CD4-positive, alpha-beta T cell treated with Interleukin-6 at 100 ng/mL for 8 hours (primary cell): ENCODE results near the gene GAREM2.
"Not testable (repeated sequence)": the region's sequence is repeated elsewhere in the genome, so short reads cannot be mapped to it uniquely, and the experiment has no call there.

Experiments
- DNase-seq: peaks from one replicate; pipeline ENCODE4 v3.0.0-alpha.2; 2020; ENCODE audit warnings: mixed read lengths, low spot score

The GAREM2 gene

DNA sequence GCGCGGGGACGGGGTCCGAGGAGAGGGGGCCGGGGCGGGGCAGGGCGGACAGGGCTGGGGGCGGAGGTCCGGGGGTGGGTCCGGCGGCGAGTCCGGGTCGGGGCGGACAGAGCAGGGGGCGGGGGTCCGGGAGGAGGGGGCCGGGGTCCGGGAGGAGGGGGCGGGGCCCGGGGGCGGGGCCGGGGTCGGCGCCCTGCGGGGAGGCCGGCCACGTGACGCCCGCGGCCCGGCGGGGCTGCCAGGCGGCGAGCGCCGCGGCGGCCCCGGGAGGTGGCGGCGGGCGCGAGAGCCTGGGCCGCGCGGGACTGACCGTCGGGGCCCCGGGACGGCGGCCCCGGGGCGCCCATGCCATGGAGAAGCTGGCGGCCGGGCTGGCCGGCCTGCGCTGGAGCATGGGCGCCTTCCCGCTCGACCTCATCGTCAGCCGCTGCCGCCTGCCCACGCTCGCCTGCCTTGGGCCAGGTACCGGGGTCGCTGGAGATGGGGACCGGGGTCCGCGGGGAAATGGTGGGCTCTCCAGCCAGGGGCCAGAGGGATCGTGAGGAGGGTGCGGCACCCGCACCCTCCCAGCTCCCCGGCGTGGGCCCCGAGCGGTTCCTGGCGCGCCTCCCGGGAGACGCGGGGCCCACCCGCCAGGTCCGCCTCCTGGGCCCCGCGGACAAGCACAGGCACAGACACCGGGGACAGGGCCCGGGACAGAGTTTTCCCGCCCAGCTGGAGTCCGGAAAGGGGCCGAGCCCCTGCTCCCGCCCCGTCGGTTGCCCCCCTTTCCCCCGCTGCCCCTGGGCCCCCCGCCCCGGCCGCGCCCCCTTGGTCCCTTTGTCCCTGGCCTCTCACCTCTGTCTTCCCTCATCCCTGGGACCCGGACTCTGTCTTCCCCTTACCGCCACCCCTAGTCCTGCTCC lies at the start of gene GAREM2:
TSS of gene GAREM2 (plus strand) at position 218 of the 905 bp plus-strand sequence. CDS start at position 351, 133 bp downstream.
- DNase-seq, result no peak

DNA sequence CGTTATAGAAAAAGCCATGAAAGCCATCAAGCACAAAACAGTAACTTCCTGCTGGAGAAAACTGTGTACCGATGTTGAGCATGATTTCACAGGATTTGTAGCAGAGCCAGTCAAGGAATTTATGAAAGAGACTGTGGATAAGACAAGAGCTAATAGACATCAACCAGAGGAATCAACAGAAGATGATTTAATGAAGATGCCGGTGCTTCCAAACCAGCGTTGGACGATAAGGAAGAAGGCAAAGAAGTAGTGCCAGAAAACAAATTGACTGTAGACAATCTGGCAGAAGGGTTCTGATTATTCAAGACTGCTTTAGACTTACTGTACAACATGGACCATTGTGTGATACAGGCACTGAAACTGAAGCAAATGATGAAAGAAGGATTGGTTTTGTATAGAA lies 49.5 kb upstream of the GAREM2 start:
- DNase-seq, result no peak

DNA sequence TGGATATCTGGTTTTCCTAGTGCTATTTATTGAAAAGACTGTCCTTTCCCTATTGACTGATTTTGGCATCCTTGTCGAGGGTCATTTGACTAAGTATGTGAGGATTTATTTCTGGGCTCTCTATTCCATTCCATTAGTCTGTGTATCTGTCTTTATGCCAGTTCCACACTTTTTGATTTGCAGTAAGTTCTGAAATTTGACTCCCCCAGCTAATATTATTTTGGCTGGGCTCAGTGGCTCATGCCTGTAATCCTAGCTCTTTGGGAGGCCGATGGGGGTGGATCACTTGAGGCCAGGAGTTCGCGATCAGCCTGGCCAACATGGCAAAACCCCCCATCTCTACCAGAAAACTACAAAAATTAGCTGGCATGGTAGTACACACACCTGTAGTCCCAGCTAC lies 46.8 kb upstream of the GAREM2 start:
- DNase-seq, result no peak

DNA sequence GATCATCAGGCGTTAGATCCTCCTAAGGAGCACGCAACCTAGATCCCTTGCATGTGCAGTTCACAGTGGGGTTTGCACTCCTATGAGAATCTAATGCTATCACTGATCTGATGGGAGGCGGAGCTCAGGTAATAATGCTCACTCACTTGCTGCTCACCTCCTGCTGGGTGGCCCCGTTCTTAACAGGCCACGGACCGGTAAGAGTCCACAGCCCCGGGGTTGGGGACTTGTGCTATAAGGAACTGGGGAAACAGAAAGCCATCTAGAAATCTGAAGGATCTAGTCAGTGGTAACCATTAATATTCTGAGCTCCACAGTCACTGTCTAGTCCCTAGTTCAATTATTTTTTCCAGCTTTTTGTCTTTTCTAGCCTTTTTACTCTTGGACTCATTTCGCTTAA lies 44.7 kb upstream of the GAREM2 start:
- no peak for DNase-seq

DNA sequence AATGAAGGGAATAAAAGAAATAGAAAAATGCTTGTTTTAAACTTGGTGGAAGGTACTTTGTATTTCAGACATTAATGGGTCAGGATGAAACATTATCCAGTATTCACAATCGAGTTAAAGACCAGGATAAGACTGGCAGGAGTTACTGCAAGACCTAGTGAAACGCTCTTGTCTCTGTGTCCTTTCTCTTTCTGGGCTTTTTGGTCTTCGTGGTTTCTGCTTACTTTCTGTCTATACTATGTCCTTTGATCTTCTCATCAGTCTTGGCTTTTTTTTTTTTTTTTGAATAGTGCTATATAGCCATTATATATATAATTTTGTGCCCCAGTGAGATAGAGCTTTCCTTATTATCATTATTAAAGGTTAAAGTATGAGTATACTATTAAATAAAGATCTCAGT lies 42.1 kb upstream of the GAREM2 start:
- no peak for DNase-seq

DNA sequence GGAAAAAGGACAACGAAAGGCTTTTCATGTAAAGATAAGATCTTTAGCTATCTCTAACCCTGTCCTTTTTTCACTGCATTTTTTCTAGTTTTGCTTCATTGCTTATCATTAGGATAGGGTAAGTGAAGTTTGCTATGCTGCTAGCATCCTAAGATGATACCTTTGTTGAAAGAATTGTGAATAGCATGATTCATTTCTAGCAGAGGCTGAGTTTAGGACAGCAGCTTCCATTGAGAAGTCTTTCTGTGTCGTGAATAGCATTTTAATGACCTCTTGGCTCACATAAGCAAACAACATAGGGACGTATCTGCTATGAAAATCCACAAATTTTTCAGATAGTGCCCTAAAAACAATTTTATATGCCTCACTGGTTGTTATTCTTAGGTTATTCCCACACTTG lies 36.4 kb upstream of the GAREM2 start:
- DNase-seq, result no peak

DNA sequence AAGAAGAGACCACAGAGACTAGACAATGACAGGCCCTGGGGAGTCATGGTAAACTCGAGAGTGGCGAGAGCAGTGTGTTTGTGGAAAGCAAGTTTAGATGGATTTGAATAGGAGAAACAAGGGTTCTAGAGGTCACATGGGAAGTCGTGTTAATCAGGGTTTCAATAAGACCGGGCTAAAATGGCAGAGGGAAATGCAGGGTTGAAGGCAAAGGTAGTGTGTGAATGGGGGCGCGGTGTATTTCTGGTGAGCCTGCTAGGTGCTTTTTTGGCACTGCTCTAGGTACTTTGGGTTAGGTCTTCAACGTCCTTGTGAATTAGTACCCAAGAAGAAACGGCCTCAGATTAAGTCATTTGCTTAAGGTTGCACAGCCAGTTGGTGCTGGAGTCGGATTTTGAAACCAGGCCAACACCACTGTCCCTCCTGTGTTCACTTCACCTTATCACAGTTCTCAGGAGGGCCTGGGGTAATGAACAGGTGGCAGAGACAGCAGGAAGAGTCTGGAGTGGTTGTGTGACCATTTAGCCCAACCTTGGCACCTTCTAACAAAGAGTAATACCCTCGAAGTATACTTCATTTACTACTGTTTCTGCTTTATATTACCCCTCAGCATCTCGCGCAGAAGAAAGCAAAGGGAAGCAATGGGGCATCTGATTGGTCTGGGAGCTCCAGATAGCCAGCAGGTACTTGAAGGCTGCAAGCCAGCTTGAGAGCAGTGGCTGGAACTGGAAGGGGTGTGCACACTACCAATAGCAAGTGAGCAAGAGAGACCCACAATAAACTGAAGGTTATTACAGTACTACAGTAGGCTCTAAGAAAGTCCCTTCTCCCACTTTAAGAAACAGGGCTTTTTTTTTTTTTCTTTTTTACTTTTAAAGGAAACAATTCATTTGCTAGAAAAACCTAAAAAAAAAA lies 33.4 kb upstream of the GAREM2 start:
- DNase-seq, result no peak

DNA sequence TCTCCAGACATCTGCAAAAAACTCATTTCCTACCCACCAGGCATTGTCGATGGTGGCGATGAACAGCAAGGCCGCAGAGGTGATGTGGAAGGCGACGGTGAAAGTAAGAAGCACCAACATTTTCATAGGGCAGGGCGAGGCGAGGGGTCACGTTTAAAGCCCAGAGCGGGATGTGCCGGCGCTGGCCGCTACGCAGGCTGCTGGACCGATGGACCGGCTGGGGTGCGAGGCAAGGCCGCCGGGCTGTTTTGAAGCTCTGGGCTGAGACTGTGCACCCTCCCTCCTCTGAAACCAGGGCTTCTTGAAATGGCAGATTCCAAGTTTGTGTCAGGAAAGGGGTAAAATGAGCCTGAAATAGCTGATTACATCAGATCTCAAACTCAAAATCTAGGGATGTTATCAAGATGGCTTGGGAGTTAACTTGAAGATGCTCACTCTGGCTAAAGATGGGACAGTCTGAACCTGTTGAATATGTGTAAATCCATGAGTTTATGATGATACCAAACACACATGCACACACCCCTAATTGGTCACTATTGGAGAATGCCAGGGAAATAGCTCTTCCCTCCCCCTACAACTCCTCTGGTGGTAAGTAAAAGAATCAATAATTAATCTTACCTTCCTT lies 31.6 kb upstream of the GAREM2 start:
- DNase-seq, result no peak

DNA sequence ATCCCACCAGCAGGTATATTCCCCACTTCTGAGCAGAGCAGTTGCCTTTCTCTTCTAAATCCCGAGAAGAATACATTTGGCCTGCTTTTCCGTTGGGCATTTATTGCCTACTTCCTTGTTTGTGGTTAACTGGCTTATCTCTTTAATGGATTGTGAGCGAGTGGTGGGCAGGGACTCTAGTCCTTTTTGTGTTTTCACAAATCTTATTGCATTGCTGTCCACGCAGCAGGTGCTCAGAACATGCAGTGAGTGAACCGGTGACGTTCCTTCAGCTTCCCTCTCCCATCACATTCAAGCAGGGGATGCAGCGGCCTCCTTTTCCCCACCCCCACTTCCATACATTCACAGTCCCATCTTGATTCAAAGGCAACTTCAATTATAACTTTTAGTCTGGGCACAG lies 28.9 kb upstream of the GAREM2 start:
- no peak for DNase-seq

DNA sequence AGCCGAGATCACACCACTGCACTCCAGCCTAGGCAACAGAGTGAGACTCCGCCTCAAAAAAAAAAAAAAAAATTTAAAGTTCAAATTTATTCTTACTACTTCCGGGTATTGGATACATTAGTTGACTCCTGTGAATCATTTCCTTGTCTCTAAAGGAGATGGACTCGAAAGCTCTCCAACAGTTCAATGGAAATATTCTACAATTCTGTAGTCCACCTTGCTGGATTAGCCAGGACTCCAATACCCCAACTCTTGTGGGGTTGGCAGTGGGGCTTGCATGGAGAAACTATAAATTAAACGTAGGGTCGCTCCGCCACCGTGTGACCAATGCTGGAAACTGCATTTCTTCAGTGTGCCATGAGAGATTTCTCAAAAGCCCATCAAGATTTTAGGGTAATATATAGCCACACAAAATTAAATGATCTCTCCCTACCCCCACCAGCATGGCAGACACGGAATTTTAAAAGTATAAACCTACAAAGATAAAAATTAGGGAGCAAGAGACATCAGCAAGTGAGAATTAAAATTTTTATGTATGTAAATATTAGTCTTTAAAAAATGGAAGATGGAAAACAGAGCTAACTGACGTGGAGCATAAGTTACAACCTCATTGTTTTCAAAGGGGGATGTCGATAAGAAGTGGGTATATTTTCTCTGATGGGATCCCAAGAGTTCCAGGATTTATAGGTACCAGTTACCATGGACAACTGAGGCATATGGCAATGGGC lies 27.8 kb upstream of the GAREM2 start:
- peak; percentile 40 for DNase-seq

DNA sequence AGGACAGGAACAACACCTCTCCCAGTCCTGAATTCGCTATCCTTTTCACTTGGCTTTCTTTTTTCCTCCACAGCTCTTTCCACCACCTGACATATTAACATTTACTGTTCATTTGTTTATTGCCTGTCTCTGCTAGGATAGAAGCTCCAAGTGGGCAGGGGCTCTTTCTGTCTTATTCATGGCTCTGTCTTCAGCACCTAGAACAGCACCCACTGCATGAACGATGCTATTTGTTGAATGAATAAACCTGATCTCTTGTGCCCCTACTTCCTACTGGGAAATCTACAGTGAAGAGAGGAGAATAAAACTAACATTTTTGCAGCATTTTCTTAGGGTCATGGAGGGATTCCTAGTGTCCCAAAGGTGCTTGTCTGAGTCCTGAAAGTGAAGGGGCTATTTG lies 24.4 kb upstream of the GAREM2 start:
- no peak for DNase-seq

DNA sequence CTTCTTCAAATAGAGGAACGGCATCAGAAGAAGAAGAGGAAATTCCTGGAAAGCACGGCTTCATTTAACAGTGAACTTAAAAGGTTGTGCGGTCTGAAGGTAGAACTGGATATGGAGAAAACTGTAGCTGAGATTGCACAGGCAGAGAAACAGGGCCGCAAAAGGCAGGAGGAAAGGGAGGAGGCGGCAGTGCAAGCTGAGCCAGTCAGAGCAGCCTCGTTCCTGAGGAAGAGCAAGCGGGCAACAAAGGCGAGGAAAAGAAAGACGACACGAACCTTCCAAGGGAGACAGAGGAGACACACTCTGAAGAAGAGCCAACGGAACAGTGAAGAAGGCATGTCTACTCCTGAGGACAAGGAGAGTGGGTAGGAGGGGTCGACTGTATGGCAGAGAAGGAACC lies 22.6 kb upstream of the GAREM2 start:
- DNase-seq, result no peak

DNA sequence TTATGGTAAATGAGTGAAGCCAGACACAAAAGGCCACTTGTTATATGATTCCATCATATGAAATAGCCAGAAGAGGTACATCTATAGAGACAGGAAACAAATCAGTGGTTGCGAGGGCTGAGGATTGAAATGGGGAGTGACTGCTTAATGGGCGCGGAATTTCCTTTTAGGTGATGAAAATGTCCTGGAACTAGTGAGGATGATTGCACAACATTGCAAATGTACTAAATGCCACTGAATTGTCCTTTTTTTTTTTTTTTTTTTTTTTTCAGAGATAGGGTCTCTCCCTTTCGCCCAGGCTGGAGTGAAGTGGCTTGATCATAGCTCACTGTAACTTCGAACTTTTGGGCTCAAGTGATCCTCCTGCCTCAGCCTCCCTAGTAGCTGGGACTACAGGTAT lies 15.3 kb upstream of the GAREM2 start:
- no peak for DNase-seq

DNA sequence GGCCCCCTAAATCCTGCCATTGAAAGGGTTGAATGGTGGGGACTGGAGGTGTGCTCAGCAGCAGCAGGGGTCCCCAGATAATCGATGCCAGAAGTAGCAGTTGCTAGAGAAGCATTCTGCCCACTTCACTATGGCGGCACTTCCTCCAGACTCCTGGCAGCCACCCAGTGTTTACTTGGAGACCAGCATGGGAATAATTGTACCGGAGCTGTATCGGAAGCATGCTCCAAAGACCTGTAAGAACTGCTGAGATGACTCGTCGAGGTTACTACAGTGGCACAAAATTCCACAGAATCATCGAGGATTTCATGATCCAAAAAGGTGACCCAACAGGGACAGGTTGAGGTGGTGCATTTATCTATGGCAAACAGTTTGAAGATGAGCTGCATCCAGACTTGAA lies 11.0 kb upstream of the GAREM2 start:
- no peak for DNase-seq

DNA sequence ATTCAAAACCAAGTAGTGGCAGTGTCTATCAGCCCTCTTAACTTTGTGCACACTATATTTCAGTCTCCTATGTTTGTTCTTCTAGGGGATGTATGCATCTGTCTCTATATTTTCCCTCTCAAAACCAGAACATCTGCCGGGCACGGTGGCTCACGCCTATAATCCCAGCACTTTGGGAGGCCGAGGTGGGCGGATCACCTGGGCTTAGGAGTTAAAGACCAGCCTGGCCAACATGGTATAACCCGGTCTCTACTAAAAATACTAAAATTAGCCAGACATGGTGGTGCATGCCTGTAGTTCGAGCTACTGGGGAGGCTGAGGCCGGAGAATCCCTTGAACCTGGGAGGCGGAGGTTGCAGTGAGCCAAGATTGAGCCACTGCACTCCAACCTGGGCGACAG lies 9.9 kb upstream of the GAREM2 start:
- DNase-seq, result no peak

DNA sequence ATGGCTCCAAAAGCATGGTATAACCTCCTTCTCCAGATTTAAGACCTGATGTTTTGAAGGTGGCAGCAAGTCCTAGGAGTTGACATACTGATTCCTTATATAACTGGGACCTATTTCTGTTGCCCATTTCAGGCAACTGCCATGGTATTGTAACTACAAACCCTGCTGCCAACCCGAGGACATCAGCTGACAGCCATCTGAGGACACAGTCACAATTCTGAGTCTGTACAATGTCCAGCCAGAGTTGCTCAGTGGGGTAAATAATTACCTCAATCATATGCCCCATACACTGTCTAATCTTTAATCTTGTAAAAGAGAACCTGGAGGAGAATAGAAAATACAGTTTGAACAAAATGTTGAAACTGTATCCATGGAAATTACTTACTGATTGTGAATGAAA lies 8.7 kb upstream of the GAREM2 start:
- no peak for DNase-seq

DNA sequence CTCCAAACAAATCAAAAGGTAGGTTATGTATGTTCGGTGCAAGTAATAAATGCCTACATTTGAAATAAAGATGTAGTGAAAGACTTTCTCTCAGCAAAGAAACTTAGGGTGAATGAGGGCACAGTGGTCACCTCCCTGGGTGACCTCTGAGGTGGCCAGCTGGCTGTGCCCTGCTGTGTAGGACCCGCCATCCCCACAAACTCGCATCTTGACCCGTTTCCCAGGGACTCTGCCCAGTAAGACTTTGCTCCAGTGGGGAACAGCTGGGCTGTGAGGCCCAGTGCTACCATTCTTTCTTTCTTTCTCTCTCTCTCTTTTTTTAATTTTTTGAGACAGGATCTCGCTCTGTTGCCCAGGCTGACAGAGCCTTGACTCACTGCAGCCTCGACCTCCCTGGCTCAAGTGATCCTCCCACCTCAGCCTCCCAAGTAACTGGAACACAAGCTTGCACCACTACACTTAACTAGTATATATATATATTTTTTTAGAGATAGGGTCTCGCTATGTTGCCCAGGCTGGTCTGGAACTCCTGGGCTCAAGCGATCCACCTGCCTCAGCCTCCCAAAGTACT lies 8.2 kb upstream of the GAREM2 start:
- no peak for DNase-seq

DNA sequence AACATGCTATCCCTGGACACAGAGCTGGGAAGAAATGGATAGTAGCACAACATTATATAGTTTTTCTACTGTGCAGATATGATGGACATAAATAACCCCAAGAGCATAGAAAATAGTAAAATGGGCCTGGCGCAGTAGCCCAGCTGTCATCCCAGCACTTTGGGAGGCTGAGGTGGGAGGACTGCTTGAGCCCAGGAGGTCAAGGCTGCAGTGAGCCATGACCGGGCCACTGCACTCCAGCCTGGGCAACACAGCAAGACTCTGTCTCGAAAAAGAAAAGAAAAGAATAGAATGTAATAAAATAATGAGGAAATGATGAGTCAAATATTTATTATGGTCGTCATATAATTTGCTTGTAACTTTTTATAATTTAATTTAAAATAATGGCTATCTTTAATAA lies 7.5 kb upstream of the GAREM2 start:
- DNase-seq, result no peak

DNA sequence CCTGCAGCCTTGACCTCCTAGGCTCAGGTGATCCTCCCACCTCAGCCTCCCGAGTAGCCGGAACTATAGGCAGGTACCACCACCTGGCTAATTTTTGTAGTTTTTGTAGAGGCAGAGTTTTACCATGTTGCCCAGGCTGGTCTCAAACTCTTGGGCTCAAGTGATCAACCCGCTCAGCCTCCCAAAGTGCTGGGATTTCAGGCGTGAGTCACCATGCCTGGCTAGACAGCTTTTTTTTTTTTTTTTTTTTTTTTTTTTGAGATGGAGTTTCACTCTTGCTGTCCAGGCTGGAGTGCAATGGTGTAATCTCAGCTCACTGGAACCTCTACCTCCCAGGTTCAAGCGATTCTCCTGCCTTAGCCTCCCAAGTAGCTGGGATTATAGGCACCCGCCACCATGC lies 6.3 kb upstream of the GAREM2 start:
- not testable (repeated sequence) for DNase-seq

DNA sequence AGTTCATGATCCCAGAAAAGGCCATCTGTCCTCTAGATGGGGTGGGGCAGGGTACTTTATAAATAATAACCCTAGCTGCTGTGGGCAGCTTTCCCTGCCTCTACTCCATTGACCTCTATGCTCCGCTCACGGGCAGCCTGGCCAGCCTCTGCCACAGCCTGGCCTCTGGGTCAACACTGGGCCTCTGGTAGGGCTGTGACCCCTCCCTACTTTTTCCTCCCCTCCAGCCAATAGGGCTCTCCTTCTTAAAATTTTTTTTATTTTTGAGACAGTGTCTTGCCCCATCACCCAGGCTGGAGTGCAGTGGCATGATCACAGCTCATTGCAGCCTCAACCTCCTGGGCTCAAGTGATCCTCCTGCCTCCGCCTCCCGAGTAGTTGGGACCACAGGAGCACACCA lies 4.1 kb upstream of the GAREM2 start:
- DNase-seq, result no peak

DNA sequence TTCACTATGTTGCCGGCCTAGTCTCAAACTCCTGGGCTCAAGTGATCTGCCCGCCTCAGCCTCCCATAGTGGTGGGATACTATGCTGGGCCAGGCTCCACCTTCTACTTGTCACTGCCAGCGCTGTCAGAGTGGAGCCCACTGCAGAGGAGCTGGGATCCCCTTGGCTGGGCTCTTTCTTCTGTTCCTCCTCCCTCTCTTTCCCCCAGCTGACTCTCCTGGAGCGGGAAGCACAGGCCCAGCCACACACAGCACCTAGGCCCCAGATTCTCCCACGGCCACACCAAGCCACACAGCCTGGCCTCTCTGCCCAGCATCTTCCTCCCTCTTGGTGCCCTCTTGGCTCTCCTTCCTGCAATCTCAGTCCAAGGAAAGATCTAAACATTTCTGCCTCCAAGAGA lies 3.7 kb upstream of the GAREM2 start:
- DNase-seq, result no peak
